ENCODE data around the gene LDHB.

The LDHB gene

GRCh38 chr12:21694660-21695059, 37.0 kb upstream of the LDHB start:
- H3K4me3 ChIP-seq (ENCODE audit: control insufficient read depth, low read depth, low read length): no peak overlapping the region
- DNase-seq (ENCODE audit: low read depth): no peak
- TF ChIP-seq CTCF (conservative IDR thresholded peaks at IDR 0.05; ENCODE audit: control insufficient read depth, insufficient read depth, low read depth, low read length): no peak

- DNase-seq (ENCODE audit: low read depth): no peak
- TF ChIP-seq CTCF (conservative IDR thresholded peaks at IDR 0.05; ENCODE audit: control insufficient read depth, insufficient read depth, low read depth, low read length): no peak
- H3K4me3 ChIP-seq (ENCODE audit: control insufficient read depth, low read depth, low read length): no peak overlapping the region
Observed at GRCh38 chr12:21691515-21691914, 33.9 kb upstream of the LDHB start.

- DNase-seq (ENCODE audit: low read depth): no peak
- H3K4me3 ChIP-seq (ENCODE audit: control insufficient read depth, low read depth, low read length): no peak overlapping the region
Observed at GRCh38 chr12:21690704-21691368, 33.2 kb upstream of the LDHB start.

GRCh38 chr12:21683115-21683514, 25.5 kb upstream of the LDHB start:
- no peak for DNase-seq (ENCODE audit: low read depth)
- no peak for TF ChIP-seq CTCF (conservative IDR thresholded peaks at IDR 0.05; ENCODE audit: control insufficient read depth, insufficient read depth, low read depth, low read length)
- no peak overlapping the region for H3K4me3 ChIP-seq (ENCODE audit: control insufficient read depth, low read depth, low read length)

More at GRCh38 chr12:21690704-21691368, 33.2 kb upstream of the LDHB start:
- TF ChIP-seq CTCF (conservative IDR thresholded peaks at IDR 0.05; ENCODE audit: control insufficient read depth, insufficient read depth, low read depth, low read length): no peak

GRCh38 chr12:21678959-21679358, 21.3 kb upstream of the LDHB start:
- DNase-seq (ENCODE audit: low read depth): no peak
- no peak overlapping the region for H3K4me3 ChIP-seq (ENCODE audit: control insufficient read depth, low read depth, low read length)

GRCh38 chr12:21677622-21678277, 20.1 kb upstream of the LDHB start:
- DNase-seq (ENCODE audit: low read depth): peak; percentile 42
- no peak overlapping the region for H3K4me3 ChIP-seq (ENCODE audit: control insufficient read depth, low read depth, low read length)
- no peak for TF ChIP-seq CTCF (conservative IDR thresholded peaks at IDR 0.05; ENCODE audit: control insufficient read depth, insufficient read depth, low read depth, low read length)

More at GRCh38 chr12:21678959-21679358, 21.3 kb upstream of the LDHB start:
- TF ChIP-seq CTCF (conservative IDR thresholded peaks at IDR 0.05; ENCODE audit: control insufficient read depth, insufficient read depth, low read depth, low read length): no peak
